Raji (cell line): Measurements from ENCODE around the gene HSP90AA1.
A peak's percentile ranks its signal among the peaks of the same experiment; 100 is the strongest.

Experiments used
- POLR2A ChIP-seq: IDR thresholded peaks from 2 replicates; pipeline ENCODE4 v1.6.1; 2011; ENCODE audit warnings: low read depth, low read length, control low read depth; ENCODE audit not compliant: insufficient read depth

HSP90AA1 gene

GRCh38 chr14:102086972-102087761 is at the start of gene HSP90AA1:
Gene HSP90AA1 (minus strand): TSS chr14:102087044. CDS start chr14:102086378, 666 bp downstream.
- peak; percentile 98 for TF ChIP-seq POLR2A

DNA sequence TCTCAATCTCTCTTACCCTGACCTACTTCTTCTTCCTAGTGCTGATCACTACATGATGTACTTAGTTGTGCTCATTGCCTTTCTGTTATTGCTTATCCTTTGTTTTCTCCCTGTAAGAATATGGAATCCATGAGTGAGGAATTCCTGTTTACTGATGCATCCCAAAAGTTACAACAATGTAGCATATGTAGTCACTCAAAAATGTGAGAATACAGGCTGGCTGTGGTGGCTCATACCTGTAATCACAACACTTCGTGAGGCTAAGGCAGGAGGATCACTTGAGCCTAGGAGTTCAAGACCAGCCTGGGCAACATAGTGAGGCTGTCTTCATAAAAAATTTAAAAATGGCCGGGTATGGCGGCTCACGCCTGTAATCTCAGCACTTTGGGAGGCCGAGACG is 44.9 kb upstream of the HSP90AA1 start:
- TF ChIP-seq POLR2A: no peak

- TF ChIP-seq POLR2A: no peak
Measured at GRCh38 chr14:102126807-102127455, 40.1 kb upstream of the HSP90AA1 start.

DNA sequence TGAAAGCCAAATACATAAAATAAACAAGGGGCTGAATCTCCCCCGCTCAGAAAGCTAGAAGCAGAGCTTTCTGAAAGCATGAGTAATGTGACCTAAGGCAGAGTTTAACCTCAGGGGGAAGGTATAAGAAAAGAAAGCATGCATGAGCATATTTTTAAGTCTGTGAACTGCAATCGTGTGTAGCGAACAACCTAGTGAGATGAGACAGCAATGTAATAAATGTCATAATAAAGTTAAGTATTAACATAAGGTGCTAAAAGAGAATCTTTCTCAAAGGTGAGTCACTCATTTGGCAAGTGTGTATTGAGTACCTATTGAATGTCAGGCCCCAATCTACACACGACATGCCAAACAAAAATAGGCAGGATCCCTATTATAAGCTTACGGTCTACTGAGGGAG is 38.7 kb upstream of the HSP90AA1 start:
- TF ChIP-seq POLR2A: no peak

DNA sequence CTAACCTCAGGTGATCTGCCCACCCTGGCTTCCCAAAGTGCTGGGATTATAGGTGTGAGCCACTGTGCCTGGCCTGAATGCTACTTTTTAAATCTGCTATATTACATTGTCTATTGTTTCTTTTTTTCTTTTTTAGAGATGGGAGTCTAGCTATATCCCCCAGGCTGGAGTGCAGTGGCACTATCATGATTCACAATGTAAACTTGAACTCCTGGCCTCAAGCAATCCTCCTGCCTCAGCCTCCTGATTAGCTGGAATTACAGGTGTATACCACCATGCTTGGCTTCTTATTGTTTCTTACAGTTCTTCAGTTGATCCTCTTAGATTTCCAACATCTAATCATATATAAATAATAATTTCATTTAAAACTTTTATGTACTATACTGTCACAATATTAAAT is 37.6 kb upstream of the HSP90AA1 start:
- TF ChIP-seq POLR2A: no peak

DNA sequence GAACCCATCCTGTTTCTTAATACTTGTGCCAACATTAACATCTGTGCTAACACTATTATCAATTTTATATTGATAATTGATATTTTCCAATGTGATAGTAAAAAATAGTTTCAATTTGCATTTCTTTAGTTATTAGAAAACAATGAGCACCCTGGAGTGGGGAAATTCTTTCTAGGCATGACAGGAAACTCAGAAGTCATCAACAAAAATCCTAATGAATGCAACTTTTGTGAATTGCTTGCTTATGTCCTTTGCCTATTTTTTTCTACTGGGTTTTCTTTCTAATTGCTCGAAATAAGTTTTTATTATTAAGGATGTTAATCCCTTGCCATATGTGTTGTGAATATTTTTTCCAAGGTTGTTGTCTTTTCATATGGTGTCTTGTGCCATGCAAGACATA is 34.7 kb upstream of the HSP90AA1 start:
- no peak for TF ChIP-seq POLR2A

- TF ChIP-seq POLR2A: no peak
Measured at GRCh38 chr14:102120888-102121287, 34.0 kb upstream of the HSP90AA1 start.

DNA sequence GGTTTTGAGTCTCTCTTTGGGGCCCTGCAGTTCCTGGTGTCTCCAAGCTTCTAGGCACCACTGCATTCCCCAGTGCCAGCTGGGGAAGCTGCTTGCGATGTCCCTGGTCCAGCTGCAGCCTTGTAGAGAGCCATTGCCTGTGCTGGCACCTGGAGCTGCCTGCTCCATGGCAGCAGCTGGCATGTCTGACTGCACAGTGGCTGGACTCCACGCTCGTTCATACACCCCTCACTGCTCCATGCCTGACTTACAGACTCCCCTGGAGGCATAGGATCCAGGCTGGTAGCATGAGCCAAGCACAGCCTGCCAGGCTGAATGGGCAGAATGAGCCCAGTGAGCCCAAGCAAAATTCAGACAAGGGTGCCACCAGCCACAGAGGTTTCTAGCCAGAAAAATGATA is 31.0 kb upstream of the HSP90AA1 start:
- TF ChIP-seq POLR2A: no peak

- TF ChIP-seq POLR2A: no peak
Measured at GRCh38 chr14:102116361-102117180, 29.7 kb upstream of the HSP90AA1 start.

- TF ChIP-seq POLR2A: no peak
Measured at GRCh38 chr14:102111101-102111500, 24.3 kb upstream of the HSP90AA1 start.

DNA sequence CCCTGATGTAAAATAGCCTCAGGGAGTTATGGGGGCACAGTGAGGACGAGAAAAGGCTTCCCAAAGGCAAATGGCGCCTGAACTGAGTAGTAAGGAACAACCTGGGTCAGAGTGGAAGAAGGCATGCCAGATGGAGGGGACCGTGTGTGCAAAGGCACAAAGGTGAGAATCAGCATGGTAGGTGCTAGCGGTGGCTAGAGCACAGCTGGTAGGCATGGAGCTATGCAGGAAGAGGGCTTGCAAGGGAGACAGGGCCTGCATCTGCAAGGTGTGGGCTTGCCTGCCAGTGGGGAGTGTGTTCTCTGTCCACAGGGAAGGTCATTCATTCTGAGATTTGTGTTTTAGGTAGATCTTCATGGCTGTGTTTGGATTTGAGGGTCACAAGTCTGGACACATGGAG is 18.5 kb upstream of the HSP90AA1 start:
- TF ChIP-seq POLR2A: no peak

- TF ChIP-seq POLR2A: no peak
Measured at GRCh38 chr14:102103062-102103695, 16.3 kb upstream of the HSP90AA1 start.

- no peak for TF ChIP-seq POLR2A
Measured at GRCh38 chr14:102097441-102098135, 10.7 kb upstream of the HSP90AA1 start.

DNA sequence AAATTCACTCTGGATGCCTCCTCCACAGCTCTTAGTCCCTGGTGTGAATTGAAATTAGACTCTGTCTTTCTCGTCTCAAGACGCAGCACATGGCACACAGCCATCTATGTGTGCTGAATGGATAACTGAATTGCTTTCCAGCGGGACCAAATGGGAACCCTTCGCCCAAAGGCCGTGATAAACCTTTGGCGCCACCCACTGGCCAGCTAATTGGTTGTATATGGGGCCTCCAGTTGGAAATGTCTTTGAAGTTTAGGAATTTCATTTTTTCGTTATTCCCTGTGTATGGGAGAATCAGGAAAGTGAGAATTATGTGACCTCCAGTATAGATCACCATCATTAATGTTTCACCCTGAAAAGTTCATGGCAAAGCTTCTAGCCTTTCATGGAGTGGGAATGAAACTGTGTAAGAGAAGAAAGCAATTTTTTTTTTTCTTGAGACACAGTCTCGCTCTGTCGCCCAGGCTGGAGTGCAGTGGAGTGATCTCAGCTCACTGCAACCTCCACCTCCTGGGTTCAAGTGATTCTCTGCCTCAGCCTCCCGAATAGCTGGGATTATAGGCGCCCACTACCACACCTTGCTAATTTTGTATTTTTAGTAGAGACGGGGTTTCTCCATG is 9.8 kb upstream of the HSP90AA1 start:
- no peak for TF ChIP-seq POLR2A
